ENCODE data around the gene MCOLN2.

Gene MCOLN2

GRCh38 chr1:85001742-85002141, 4.8 kb upstream of the MCOLN2 start:
- Histone ChIP-seq H3K36me3 (ENCODE audit: control insufficient read depth in 4 of 4, insufficient read depth in 4 of 4, low read length in 3 of 4) (no peaks in the 10 kb centered on the region), H3K27ac (ENCODE audit: insufficient read depth in 1 of 2, low read depth in 1 of 2, low read length in 2 of 2, poor library complexity in 1 of 2, severe bottlenecking in 2 of 2) (no peak overlapping the region), H3K9me3 (ENCODE audit: control extremely low read depth in 1 of 5, control insufficient read depth in 4 of 5, insufficient read depth in 2 of 5, low read depth in 1 of 5, low read length in 4 of 5) (peaks cover 0 to 10% (median 0%) of the 10 kb centered on the region in 5 experiments), H3K4me1 (ENCODE audit: control extremely low read depth in 1 of 4, control insufficient read depth in 4 of 4, insufficient read depth in 4 of 4, low read length in 3 of 4) (peaks cover 2 to 21% (median 18%) of the 10 kb centered on the region in 4 experiments), H3K4me3 (ENCODE audit: control insufficient read depth in 1 of 7, extremely low read depth in 1 of 7, insufficient read depth in 4 of 7, low read depth in 2 of 7, low read length in 6 of 7) (no peak overlapping the region), H3K27me3 (replicated peaks in 2 of 5; ENCODE audit: control insufficient read depth in 4 of 5, insufficient read depth in 5 of 5, low read length in 4 of 5) (peaks cover 6 to 29% (median 9%) of the 10 kb centered on the region in 5 experiments)
- no peak for DNase-seq
- ChIA-PET POLR2A (interaction anchor here (0.5 kb wide), 1 partner anchor 59 kb away, joined by 3 read pairs; no protein-coding TSS in a partner anchor), CTCF (interaction anchor here (0.7 kb wide), 1 partner anchor 26 kb away, joined by 3 read pairs; no protein-coding TSS in a partner anchor)

GRCh38 chr1:84998642-84999280, 1.8 kb upstream of the MCOLN2 start:
- Histone ChIP-seq H3K27me3 (replicated peaks in 2 of 5; ENCODE audit: control insufficient read depth in 4 of 5, insufficient read depth in 5 of 5, low read length in 4 of 5) (peaks cover 6 to 34% (median 9%) of the 10 kb centered on the region in 5 experiments), H3K9me3 (ENCODE audit: control extremely low read depth in 1 of 5, control insufficient read depth in 4 of 5, insufficient read depth in 2 of 5, low read depth in 1 of 5, low read length in 4 of 5) (peaks cover 0 to 5% (median 3%) of the 10 kb centered on the region in 5 experiments), H3K36me3 (ENCODE audit: control insufficient read depth in 4 of 4, insufficient read depth in 4 of 4, low read length in 3 of 4) (no peaks in the 10 kb centered on the region), H3K27ac (ENCODE audit: insufficient read depth in 1 of 2, low read depth in 1 of 2, low read length in 2 of 2, poor library complexity in 1 of 2, severe bottlenecking in 2 of 2) (no peak overlapping the region), H3K4me1 (ENCODE audit: control extremely low read depth in 1 of 4, control insufficient read depth in 4 of 4, insufficient read depth in 4 of 4, low read length in 3 of 4) (peaks cover 2 to 28% (median 23%) of the 10 kb centered on the region in 4 experiments), H3K4me3 (ENCODE audit: control insufficient read depth in 1 of 7, extremely low read depth in 1 of 7, insufficient read depth in 4 of 7, low read depth in 2 of 7, low read length in 6 of 7) (peak overlapping the region in 5 of 7 experiments; percentile 53 to 84 (median 75))
- ChIA-PET CTCF (no interaction called here), POLR2A (no interaction called here)
- DNase-seq: peak; percentile 80 to 88 (median 87)
- WGBS (ENCODE audit: insufficient coverage): 40% methylated on average over 13 of the region's 14 CpGs

DNA sequence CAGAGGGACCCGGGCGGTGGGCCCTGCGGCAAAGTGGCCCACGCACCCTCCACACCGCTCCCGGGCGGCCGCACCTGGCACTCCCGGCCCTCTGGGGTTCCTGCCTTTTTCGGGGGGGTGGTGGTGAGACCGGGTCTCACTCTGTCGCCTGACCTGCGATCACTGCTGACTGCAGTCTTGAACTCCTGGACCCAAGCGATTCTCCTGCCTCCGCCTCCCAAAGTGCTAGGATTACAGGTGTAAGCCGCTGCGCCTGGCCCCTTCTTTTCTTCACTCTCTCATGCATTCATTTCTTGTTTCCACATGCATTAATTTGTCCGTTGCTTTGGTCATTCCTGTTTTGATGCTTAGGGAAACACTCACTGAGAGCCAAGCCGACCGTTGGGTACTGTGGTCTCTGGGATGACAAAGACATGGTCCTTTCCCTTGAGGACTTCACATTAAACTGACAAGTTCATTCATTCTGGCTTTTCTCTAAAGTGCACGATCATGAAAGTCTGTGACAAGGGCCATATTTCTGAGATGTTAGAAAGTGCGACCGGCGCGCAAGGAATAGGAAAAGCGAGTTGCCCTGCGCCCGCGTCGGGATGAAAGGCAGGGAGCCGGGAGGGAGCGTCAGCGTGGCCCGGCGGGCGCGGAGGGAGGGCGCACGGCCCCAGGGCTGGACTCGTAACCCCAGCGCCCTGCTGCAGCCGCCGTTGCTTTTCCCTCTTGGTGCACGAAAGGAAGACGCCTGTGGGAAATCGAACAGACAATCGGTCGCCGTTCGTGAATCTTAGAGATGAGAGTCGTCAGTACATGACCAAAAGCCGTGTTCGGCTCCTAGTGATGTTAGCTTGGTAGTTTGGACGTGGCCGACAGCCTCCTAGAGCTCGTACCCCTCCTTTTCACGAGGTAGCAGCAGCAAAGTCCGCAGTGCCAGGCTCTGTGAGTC, 1.0 kb upstream of the MCOLN2 start:
- H3K4me1 ChIP-seq (ENCODE audit: control extremely low read depth in 1 of 4, control insufficient read depth in 4 of 4, insufficient read depth in 4 of 4, low read length in 3 of 4): peaks cover 2 to 28% (median 23%) of the 10 kb centered on the region in 4 experiments
- H3K36me3 ChIP-seq (ENCODE audit: control insufficient read depth in 4 of 4, insufficient read depth in 4 of 4, low read length in 3 of 4): no peaks in the 10 kb centered on the region
- CTCF ChIA-PET: no interaction called here
- H3K27ac ChIP-seq (ENCODE audit: insufficient read depth in 1 of 2, low read depth in 1 of 2, low read length in 2 of 2, poor library complexity in 1 of 2, severe bottlenecking in 2 of 2): no peak overlapping the region
- H3K27me3 ChIP-seq (replicated peaks in 2 of 5; ENCODE audit: control insufficient read depth in 4 of 5, insufficient read depth in 5 of 5, low read length in 4 of 5): peaks cover 6 to 34% (median 9%) of the 10 kb centered on the region in 5 experiments
- WGBS (ENCODE audit: insufficient coverage): 1% methylated on average over 55 of the region's 58 CpGs
- peaks cover 0 to 5% (median 0%) of the 10 kb centered on the region in 5 experiments for H3K9me3 ChIP-seq (ENCODE audit: control extremely low read depth in 1 of 5, control insufficient read depth in 4 of 5, insufficient read depth in 2 of 5, low read depth in 1 of 5, low read length in 4 of 5)
- POLR2A ChIA-PET: no interaction called here
- peak overlapping the region; percentile 34 to 84 (median 67) for H3K4me3 ChIP-seq (ENCODE audit: control insufficient read depth in 1 of 7, extremely low read depth in 1 of 7, insufficient read depth in 4 of 7, low read depth in 2 of 7, low read length in 6 of 7)
- DNase-seq: peak in 2 of 3 donors; percentile 41 to 49

- H3K4me1 ChIP-seq (ENCODE audit: control extremely low read depth in 1 of 4, control insufficient read depth in 4 of 4, insufficient read depth in 4 of 4, low read length in 3 of 4): peaks cover 2 to 31% (median 26%) of the 10 kb centered on the region in 4 experiments
- peaks cover 0 to 5% (median 0%) of the 10 kb centered on the region in 5 experiments for H3K9me3 ChIP-seq (ENCODE audit: control extremely low read depth in 1 of 5, control insufficient read depth in 4 of 5, insufficient read depth in 2 of 5, low read depth in 1 of 5, low read length in 4 of 5)
- peak in 2 of 3 donors; percentile 3 to 8 for DNase-seq
- no peaks in the 10 kb centered on the region for H3K36me3 ChIP-seq (ENCODE audit: control insufficient read depth in 4 of 4, insufficient read depth in 4 of 4, low read length in 3 of 4)
- H3K4me3 ChIP-seq (ENCODE audit: control insufficient read depth in 1 of 7, extremely low read depth in 1 of 7, insufficient read depth in 4 of 7, low read depth in 2 of 7, low read length in 6 of 7): peak overlapping the region in 1 of 7 experiments; percentile 75
- 83% methylated on average over 9 of the region's 10 CpGs for WGBS (ENCODE audit: insufficient coverage)
- POLR2A ChIA-PET: no interaction called here
- H3K27ac ChIP-seq (ENCODE audit: insufficient read depth in 1 of 2, low read depth in 1 of 2, low read length in 2 of 2, poor library complexity in 1 of 2, severe bottlenecking in 2 of 2): no peak overlapping the region
- peaks cover 6 to 31% (median 9%) of the 10 kb centered on the region in 5 experiments for H3K27me3 ChIP-seq (replicated peaks in 2 of 5; ENCODE audit: control insufficient read depth in 4 of 5, insufficient read depth in 5 of 5, low read length in 4 of 5)
- CTCF ChIA-PET: interaction anchor here (1.2 to 2.3 kb wide), 3 partner anchors 51 to 263 kb away, joined by 3 to 8 read pairs (median 4); partner anchors contain the start of gene C1orf52
Observed at GRCh38 chr1:84995484-84996334, 1.2 kb downstream of the MCOLN2 start.

- CTCF ChIA-PET: interaction anchor here (1.5 to 1.7 kb wide), 2 partner anchors 13 to 36 kb away, joined by 3 to 5 read pairs; no protein-coding TSS in a partner anchor
- no peak overlapping the region for H3K4me3 ChIP-seq (ENCODE audit: control insufficient read depth in 1 of 7, extremely low read depth in 1 of 7, insufficient read depth in 4 of 7, low read depth in 2 of 7, low read length in 6 of 7)
- H3K36me3 ChIP-seq (ENCODE audit: control insufficient read depth in 4 of 4, insufficient read depth in 4 of 4, low read length in 3 of 4): no peaks in the 10 kb centered on the region
- POLR2A ChIA-PET: no interaction called here
- H3K9me3 ChIP-seq (ENCODE audit: control extremely low read depth in 1 of 5, control insufficient read depth in 4 of 5, insufficient read depth in 2 of 5, low read depth in 1 of 5, low read length in 4 of 5): peaks cover 0 to 5% (median 0%) of the 10 kb centered on the region in 5 experiments
- H3K27ac ChIP-seq (ENCODE audit: insufficient read depth in 1 of 2, low read depth in 1 of 2, low read length in 2 of 2, poor library complexity in 1 of 2, severe bottlenecking in 2 of 2): no peak overlapping the region
- DNase-seq: peak in 2 of 3 donors; percentile 58
- WGBS (ENCODE audit: insufficient coverage): 77% methylated on average over 4 of the region's 8 CpGs
- H3K4me1 ChIP-seq (ENCODE audit: control extremely low read depth in 1 of 4, control insufficient read depth in 4 of 4, insufficient read depth in 4 of 4, low read length in 3 of 4): peaks cover 0 to 11% (median 7%) of the 10 kb centered on the region in 4 experiments
- peaks cover 0 to 4% (median 0%) of the 10 kb centered on the region in 5 experiments for H3K27me3 ChIP-seq (replicated peaks in 2 of 5; ENCODE audit: control insufficient read depth in 4 of 5, insufficient read depth in 5 of 5, low read length in 4 of 5)
Observed at GRCh38 chr1:84991097-84991920, 5.6 kb downstream of the MCOLN2 start.

GRCh38 chr1:84988588-84988987, 8.3 kb downstream of the MCOLN2 start:
- H3K4me3 ChIP-seq (ENCODE audit: control insufficient read depth in 1 of 7, extremely low read depth in 1 of 7, insufficient read depth in 4 of 7, low read depth in 2 of 7, low read length in 6 of 7): no peak overlapping the region
- no peaks in the 10 kb centered on the region for H3K27me3 ChIP-seq (replicated peaks in 2 of 5; ENCODE audit: control insufficient read depth in 4 of 5, insufficient read depth in 5 of 5, low read length in 4 of 5)
- peak in 2 of 3 donors; percentile 5 to 11 for DNase-seq
- no peaks in the 10 kb centered on the region for H3K36me3 ChIP-seq (ENCODE audit: control insufficient read depth in 4 of 4, insufficient read depth in 4 of 4, low read length in 3 of 4)
- peaks cover 0 to 10% (median 5%) of the 10 kb centered on the region in 4 experiments for H3K4me1 ChIP-seq (ENCODE audit: control extremely low read depth in 1 of 4, control insufficient read depth in 4 of 4, insufficient read depth in 4 of 4, low read length in 3 of 4)
- CTCF ChIA-PET: no interaction called here
- WGBS (ENCODE audit: insufficient coverage): 9% methylated on average over 2 of the region's 2 CpGs
- POLR2A ChIA-PET: no interaction called here
- no peak overlapping the region for H3K27ac ChIP-seq (ENCODE audit: insufficient read depth in 1 of 2, low read depth in 1 of 2, low read length in 2 of 2, poor library complexity in 1 of 2, severe bottlenecking in 2 of 2)
- H3K9me3 ChIP-seq (ENCODE audit: control extremely low read depth in 1 of 5, control insufficient read depth in 4 of 5, insufficient read depth in 2 of 5, low read depth in 1 of 5, low read length in 4 of 5): no peaks in the 10 kb centered on the region

Data from common myeloid progenitor, CD34-positive (primary cell).